Ecto neural progenitor cell (in vitro differentiated cells): Measurements from ENCODE around the gene CTSE.

Experiments
- DNase-seq: peaks from one replicate; pipeline ENCODE4 v3.0.0-alpha.2; 2018; ENCODE audit warnings: low spot score

CTSE gene

DNA sequence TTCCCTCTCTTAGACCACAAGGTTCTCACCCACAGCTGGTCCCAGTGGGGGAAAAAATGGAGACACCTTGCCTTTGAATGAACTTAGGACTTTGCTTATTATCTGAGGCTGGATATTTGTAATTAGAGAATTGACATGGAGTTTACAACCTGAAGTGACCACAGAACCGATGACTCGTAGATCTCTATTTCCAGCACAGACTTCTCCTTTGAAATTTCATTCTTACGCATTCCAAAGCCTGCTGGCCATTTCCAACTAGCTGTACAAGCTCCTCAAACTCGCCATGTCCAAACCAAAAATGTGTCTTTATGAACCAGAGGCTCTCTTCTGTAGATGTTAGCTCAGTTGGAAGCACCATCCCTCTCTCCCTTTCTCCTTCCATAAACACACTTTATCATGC is 32.5 kb downstream of the CTSE start:
- no peak for DNase-seq

GRCh38 chr1:205990226-205990625 is 33.5 kb downstream of the CTSE start:
- DNase-seq, result no peak

- DNase-seq, result no peak
Observed at GRCh38 chr1:205989786-205990185, 33.9 kb downstream of the CTSE start.

GRCh38 chr1:205988585-205988995 is 35.1 kb downstream of the CTSE start:
- DNase-seq, result no peak

GRCh38 chr1:205986861-205987260 is 36.8 kb downstream of the CTSE start:
- no peak for DNase-seq

- no peak for DNase-seq
Observed at GRCh38 chr1:205986292-205986691, 37.4 kb downstream of the CTSE start.

- no peak for DNase-seq
Observed at GRCh38 chr1:205985330-205986005, 38.2 kb downstream of the CTSE start.

GRCh38 chr1:205983925-205984725 is 39.6 kb downstream of the CTSE start:
- DNase-seq, result peak; percentile 72

- no peak for DNase-seq
Observed at GRCh38 chr1:205981257-205981656, 42.4 kb downstream of the CTSE start.

DNA sequence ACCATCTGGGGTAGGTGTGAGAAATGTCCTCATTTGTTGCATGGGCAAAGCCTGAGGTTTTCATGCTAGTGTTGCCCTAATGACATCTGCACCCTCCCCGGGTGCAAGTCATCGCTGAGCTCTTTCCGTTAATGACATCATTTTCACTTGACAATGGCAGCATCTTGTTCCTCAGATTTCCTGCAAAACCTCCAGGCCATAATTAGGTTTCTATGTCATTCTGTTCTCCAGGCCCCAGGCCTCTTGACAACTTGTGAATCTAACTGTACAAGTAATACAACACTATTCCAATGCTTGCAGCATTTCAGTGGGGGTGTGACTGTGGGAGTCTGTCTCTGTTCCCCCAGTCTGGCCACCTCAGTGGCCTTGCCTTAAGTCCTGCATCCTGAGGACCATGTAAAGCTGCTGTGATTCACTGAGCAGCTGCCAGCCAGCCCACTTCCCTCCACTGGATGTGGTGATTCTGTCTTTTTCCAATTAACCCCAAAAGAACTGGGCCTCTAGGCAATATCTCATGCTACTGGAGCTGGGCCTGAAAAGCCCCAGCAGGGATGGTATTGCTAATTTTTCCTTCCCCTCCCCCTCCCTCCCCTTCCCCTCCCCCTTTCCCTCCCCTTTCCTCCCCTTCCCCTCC is 43.3 kb downstream of the CTSE start:
- no peak for DNase-seq

- DNase-seq, result no peak
Observed at GRCh38 chr1:205979301-205979700, 44.4 kb downstream of the CTSE start.

DNA sequence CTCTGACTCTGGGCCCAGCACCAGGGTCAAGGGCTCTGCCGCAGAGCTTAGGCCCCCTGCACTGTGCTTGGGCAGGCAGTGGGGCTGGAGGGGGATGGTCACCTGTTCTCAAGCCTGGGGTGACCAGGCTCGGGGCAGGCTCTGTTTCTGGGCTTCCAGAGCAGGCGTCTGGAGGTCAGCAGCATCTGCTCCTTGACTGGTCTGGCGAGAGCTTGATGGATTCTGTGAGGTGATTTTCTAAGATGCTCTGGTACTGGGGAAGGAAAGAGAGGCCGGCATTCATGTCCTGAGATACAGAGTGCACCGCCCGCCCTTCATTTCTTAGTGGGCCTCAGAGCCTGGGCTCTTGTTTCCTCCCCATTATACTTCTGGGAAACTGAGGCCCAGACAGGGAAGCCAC is 45.0 kb downstream of the CTSE start:
- DNase-seq, result no peak

- peak; percentile 84 for DNase-seq
Observed at GRCh38 chr1:205977402-205978014, 46.2 kb downstream of the CTSE start.

DNA sequence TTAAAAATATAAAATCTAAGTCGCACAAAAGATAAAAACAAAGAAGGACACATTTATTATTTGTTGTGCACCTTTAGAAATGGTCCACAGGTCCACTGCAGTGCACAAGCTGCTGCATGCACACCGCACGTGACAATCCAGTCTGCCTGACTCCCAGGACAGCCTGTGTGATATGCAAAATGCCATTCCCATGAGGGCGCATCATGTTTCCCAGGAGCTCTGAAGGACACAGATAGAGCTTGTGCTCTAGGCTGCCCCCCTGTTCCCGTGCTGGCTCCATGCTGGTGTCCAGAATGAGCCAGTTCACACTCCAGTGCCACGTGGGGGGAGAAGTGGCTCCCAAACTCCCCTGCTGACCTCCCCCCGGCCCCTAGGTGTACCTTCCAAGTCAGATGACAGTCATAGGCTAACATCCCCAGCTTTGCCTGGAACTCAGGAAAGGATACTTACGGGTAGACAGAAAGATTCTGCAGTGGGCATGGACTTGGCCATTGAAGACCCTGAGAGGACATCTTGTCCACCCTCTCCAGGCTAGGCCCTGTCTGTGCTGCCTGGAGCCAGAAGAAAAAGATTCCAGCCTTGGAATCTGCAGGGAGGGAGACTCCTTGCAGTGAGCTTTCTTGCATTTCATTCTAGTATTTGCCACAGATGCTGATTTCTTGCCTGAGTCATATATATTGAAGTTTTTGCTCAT is 46.8 kb downstream of the CTSE start:
- no peak for DNase-seq

GRCh38 chr1:205976036-205976435 is 47.7 kb downstream of the CTSE start:
- DNase-seq, result no peak

GRCh38 chr1:205975387-205975998 is 48.2 kb downstream of the CTSE start:
- DNase-seq, result no peak

DNA sequence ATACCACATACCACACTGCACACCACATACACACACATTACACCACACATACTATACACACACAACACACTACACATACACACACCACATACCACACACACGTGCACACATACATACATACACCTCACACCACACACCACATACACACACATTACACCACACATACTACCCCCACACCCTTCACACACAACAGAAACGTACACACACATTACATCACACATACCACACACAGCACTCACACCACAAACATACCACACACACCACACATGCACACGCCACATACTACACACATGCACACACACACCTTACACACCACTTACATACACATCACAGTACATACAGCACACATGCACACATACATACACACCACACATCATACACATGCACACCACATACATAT is 49.0 kb downstream of the CTSE start:
- DNase-seq, result no peak

- DNase-seq, result no peak
Observed at GRCh38 chr1:205973377-205974232, 50.1 kb downstream of the CTSE start.

DNA sequence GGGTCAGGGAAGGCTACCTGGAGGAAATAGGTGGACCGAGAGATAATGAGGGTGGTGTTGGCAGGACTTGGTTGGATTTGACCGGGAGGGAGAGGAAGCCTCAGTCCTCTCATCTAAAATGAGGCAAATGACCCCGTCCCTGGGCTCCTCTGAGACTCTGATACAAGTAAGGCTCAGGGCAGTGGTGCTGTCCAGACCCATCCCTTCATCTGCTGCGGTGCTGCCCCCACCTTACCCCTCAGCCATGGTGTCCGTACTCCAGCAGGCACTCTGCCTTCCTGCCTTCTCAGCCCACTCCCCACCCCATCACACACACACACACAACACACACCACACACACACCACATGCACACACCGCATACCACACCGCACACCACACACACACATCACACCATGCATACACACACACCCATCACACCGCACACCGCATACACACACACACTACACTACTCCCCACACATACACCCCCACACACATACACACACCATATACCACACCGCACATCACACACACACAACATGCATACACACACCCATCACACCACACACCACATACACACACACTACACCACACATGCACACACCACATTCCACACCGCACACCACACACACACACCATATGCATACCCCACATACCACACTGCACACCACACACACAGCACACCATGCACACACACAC is 51.1 kb downstream of the CTSE start:
- DNase-seq, result no peak

- no peak for DNase-seq
Observed at GRCh38 chr1:205972081-205972480, 51.6 kb downstream of the CTSE start.
